ENCODE data around the gene SENP8.

DNA sequence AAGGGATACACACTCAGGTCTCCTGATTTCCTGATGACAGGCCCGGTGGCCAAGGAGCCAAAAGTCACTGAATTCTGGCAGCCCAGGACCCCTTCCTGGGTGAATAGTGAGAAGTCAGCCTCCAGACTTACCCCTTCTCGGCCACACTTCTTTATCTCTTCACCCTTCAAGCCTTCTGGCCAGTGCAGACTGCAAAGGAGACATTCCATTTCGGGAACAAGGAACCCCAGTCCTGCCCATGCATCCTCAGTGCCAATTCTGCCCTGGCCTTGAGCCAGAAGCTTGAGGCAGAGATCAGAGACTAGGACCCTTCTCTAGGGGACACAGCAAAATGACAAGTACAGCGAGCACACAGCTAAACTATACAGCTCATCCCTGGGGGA lies 50.6 kb downstream of the SENP8 start:
- no peak for TF ChIP-seq POLR2A (IDR thresholded peaks at IDR 0.05)
- TF ChIP-seq, protein P1, sequence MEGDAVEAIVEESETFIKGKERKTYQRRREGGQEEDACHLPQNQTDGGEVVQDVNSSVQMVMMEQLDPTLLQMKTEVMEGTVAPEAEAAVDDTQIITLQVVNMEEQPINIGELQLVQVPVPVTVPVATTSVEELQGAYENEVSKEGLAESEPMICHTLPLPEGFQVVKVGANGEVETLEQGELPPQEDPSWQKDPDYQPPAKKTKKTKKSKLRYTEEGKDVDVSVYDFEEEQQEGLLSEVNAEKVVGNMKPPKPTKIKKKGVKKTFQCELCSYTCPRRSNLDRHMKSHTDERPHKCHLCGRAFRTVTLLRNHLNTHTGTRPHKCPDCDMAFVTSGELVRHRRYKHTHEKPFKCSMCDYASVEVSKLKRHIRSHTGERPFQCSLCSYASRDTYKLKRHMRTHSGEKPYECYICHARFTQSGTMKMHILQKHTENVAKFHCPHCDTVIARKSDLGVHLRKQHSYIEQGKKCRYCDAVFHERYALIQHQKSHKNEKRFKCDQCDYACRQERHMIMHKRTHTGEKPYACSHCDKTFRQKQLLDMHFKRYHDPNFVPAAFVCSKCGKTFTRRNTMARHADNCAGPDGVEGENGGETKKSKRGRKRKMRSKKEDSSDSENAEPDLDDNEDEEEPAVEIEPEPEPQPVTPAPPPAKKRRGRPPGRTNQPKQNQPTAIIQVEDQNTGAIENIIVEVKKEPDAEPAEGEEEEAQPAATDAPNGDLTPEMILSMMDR (IDR thresholded peaks at IDR 0.05) = no peak

Measured in testis (tissue), 2 donors.